Measurements from ENCODE around the gene SPATS1. TPM values are rescaled to one million over a fixed set of nuclear protein-coding genes. Genes with fewer than 3 reads are reported as not detected.

SPATS1 gene
- total and polyA plus RNA-seq, 2 of the 13 experiments (the other 11 are each of a cell fraction or from before 2014, with no cell fraction given), result not detected

DNA sequence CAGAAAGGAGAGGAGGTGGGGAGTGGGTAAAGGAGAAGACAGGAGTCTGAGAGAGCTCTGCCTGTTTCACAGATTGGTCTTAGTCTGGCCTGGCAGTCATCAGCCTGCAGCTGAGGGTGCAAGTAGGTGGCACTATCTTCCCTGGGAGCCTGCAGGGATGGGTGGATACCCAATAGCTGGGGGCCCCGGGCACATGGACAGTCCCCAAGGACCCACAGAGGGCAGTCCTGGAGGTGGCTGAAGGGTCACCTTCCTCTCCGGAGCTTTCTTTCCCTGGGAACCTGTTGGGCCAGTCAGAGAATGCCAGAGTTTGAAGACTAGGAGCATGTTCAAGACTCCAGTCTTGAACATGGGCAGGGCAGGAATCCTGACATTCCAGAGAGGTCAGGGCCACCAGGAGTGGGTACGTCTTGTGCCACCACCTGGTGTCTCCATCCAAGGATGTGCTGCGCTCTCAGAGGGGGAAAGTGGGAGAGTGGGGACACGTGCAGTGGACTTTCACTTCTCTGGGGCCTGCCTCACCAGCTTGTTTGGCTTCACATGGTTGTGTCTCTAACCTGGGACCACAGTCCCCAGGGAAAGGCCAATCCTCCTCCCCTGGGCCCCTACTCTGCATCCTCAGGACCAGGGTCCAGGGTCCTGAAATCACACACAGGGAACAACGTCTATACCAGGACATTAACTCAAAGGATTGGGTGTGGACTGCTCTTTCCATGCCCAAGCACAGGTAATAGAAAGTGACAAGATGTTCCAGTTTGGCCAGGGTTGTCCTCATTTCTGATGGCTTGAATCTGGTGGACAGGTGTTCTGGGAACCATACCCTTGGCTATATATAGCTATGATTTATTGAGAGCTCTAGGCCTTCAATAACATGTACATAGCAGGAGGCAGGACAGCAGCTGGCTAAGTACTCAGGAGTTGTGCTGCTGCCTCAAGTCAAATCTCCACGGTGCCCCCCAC lies 47.3 kb upstream of the SPATS1 start:
- H3K4me2 ChIP-seq (ENCODE audit: low read depth, low read length), result no peak overlapping the region
- no peak overlapping the region for H2AFZ ChIP-seq (ENCODE audit: low read length)
- no peaks in the 10 kb centered on the region for H3K9me3 ChIP-seq (ENCODE audit: low read length)
- no peaks in the 10 kb centered on the region; a peak in 2 of 5 replicates for H3K36me3 ChIP-seq (replicated peaks in 1 of 2; ENCODE audit: control insufficient read depth in 1 of 2, insufficient read depth in 2 of 2, low read length in 2 of 2)
- no peak overlapping the region for H3K27ac ChIP-seq (ENCODE audit: extremely low read length, insufficient read depth, low read length)
- in situ Hi-C loops (cut with HindIII; ENCODE audit: extremely low pct_ligation_motif_present, low pct_unique_long_range_greater_than_20kb) (no loop called here), intact Hi-C loops (cut with micrococcal nuclease; ENCODE audit: unreplicated experiment) (no loop called here)
- no peak for FAIRE-seq
- no peaks in the 10 kb centered on the region for H4K20me1 ChIP-seq (ENCODE audit: insufficient read depth, low read length)
- no peak overlapping the region for H3K4me3 ChIP-seq (replicated peaks in 1 of 3; ENCODE audit: insufficient read depth in 1 of 3, low read depth in 2 of 3, low read length in 3 of 3)
- H3K9ac ChIP-seq (ENCODE audit: insufficient read depth, low read depth, low read length), result no peak overlapping the region
- WGBS (ENCODE audit: low lambda C conversion rate), result 18% methylated on average over 6 of the region's 7 CpGs
- BruUV-seq (replicated peaks), result no TSS peak
- no peaks in the 10 kb centered on the region for H3K4me1 ChIP-seq (ENCODE audit: insufficient read depth, low read length)
- no peak for ATAC-seq
- ChIA-PET CTCF (ENCODE audit: low intra/inter-chr PET ratio, low total read pairs) (no interaction called here), POLR2A (no interaction called here)
- H3K79me2 ChIP-seq (ENCODE audit: insufficient read depth, low read length), result no peaks in the 10 kb centered on the region
- no peak for DNase-seq (ENCODE audit: low spot score)
- peaks cover 6 to 37% of the 10 kb centered on the region in 2 experiments for H3K27me3 ChIP-seq (ENCODE audit: control insufficient read depth in 1 of 2, insufficient read depth in 2 of 2, low read length in 2 of 2)
- TF ChIP-seq HOXA3 (CRISPR knock-in tag; IDR thresholded peaks at IDR 0.05) (no peak), HDAC2 (CRISPR knock-in tag; IDR thresholded peaks at IDR 0.05) (no peak), PITX1 (CRISPR knock-in tag; IDR thresholded peaks at IDR 0.05) (no peak), ZNF329 (CRISPR knock-in tag; IDR thresholded peaks at IDR 0.05; ENCODE audit: low read depth) (no peak), ZNF563 (CRISPR knock-in tag; IDR thresholded peaks at IDR 0.05) (no peak), MYC (CRISPR knock-in tag; IDR thresholded peaks at IDR 0.05; ENCODE audit: borderline replicate concordance) (no peak), PAF1 (CRISPR knock-in tag; IDR thresholded peaks at IDR 0.05) (0 out of 2 replicates have a peak, but pooled peaks have one; percentile 31), CERS6 (CRISPR knock-in tag; IDR thresholded peaks at IDR 0.05) (no peak), LRRFIP1 (CRISPR knock-in tag; conservative IDR thresholded peaks at IDR 0.05) (no peak), ZNF883 (CRISPR knock-in tag; IDR thresholded peaks at IDR 0.05; ENCODE audit: not compliant biosample characterization) (peak; percentile 53), ZNF790 (CRISPR knock-in tag; IDR thresholded peaks at IDR 0.05; ENCODE audit: borderline replicate concordance) (no peak), ZFP37 (CRISPR knock-in tag; IDR thresholded peaks at IDR 0.05; ENCODE audit: borderline replicate concordance) (no peak), ZNF292 (CRISPR knock-in tag; IDR thresholded peaks at IDR 0.05; ENCODE audit: borderline replicate concordance, low read depth) (no peak), HDAC6 (IDR thresholded peaks at IDR 0.05; ENCODE audit: low read depth, low read length) (no peak), ELF4 (CRISPR knock-in tag; IDR thresholded peaks at IDR 0.05; ENCODE audit: borderline replicate concordance) (no peak)
- TF ChIP-seq, protein P1, sequence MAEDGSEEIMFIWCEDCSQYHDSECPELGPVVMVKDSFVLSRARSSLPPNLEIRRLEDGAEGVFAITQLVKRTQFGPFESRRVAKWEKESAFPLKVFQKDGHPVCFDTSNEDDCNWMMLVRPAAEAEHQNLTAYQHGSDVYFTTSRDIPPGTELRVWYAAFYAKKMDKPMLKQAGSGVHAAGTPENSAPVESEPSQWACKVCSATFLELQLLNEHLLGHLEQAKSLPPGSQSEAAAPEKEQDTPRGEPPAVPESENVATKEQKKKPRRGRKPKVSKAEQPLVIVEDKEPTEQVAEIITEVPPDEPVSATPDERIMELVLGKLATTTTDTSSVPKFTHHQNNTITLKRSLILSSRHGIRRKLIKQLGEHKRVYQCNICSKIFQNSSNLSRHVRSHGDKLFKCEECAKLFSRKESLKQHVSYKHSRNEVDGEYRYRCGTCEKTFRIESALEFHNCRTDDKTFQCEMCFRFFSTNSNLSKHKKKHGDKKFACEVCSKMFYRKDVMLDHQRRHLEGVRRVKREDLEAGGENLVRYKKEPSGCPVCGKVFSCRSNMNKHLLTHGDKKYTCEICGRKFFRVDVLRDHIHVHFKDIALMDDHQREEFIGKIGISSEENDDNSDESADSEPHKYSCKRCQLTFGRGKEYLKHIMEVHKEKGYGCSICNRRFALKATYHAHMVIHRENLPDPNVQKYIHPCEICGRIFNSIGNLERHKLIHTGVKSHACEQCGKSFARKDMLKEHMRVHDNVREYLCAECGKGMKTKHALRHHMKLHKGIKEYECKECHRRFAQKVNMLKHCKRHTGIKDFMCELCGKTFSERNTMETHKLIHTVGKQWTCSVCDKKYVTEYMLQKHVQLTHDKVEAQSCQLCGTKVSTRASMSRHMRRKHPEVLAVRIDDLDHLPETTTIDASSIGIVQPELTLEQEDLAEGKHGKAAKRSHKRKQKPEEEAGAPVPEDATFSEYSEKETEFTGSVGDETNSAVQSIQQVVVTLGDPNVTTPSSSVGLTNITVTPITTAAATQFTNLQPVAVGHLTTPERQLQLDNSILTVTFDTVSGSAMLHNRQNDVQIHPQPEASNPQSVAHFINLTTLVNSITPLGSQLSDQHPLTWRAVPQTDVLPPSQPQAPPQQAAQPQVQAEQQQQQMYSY (CRISPR knock-in tag; IDR thresholded peaks at IDR 0.05), result no peak

Data from HepG2 (cell line).